GM18498 (cell line): ENCODE measurements around the gene MYO5C.
"Not testable (repeated sequence)": the region's sequence is repeated elsewhere in the genome, so short reads cannot be mapped to it uniquely, and the experiment has no call there.

Source experiments
- ATAC-seq: cut with Tn5 transposase; IDR thresholded peaks from one replicate; pipeline ENCODE4 v1.9.1; 2021; ENCODE audit warnings: mild to moderate bottlenecking, moderate library complexity; ENCODE audit not compliant: unreplicated experiment

MYO5C gene

GRCh38 chr15:52179278-52180195 lies 116.1 kb downstream of the MYO5C start:
- ATAC-seq = peak; percentile 89

DNA sequence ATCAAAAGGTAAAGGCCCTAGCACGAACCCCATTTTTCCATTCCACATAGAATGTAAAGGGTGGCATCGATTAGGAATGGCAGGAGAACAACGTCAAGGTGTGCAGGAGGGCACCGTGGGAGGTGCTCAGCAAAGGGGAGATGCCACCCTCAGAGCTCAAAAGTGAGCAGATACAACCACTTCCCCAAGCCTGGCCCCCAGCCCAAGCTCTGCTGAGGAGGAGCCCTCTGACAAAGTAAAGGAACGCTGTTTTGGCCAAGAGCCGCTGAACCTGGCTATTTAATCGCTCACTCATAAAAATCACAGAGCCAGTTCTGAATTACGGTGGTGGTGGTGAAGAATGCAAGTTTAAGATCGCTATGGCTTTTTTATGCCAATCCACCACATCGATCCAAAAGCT lies 116.8 kb downstream of the MYO5C start:
- ATAC-seq = no peak

DNA sequence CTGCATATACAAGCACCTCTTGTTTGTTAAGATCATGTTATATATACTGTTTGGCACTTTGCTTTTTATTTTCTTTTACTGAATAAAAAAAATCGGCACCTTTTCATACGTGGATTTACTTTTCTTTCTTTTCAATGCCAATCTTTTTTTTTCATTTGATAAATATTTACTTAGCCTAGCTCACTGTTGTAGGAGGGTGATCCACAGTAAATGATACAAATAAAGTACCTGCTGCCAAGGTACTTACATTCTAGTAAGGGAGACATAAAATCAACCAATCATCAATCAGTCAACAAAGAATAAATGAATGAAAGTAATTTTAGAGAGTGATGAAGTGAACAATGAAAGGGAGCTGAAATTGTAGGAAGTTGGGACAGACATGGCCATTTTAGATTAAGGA lies 122.7 kb downstream of the MYO5C start:
- ATAC-seq = no peak

DNA sequence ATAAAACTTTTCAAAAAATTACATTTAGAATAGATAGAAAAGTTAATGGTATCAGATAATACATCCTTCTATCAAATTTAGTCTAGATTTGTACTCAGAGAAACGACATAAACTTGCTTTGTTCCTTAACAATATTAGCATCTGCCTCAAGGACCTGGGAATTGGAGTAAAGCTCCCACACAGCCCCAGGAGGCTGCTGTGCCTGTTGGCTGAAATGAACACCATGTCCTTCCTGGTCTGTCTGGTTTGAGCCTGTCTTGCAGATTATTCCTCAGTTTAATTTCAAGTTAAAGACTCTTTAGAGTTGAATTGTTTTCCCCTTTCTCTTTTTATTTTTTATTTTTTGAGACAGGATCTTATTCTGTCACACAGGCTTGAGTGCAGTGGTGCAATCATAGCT lies 123.8 kb downstream of the MYO5C start:
- no peak for ATAC-seq

GRCh38 chr15:52171386-52171785 lies 124.2 kb downstream of the MYO5C start:
- ATAC-seq = no peak

DNA sequence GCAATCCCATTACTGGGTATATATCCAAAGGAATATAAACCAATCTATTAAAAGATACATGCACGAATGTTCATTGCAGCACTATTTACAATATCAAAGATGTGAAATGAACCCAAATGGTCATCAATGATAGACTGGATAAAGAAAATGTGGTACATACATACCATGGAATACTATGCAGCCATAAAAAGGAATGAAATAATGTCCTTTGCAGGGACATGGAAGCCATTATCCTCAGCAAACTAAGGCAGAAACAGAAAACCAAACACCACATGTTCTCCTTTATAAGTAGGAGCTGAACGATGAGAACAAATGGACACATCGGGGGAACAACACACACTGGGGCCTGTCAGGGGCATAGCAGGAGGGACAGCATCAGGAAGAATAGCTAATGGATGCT lies 125.4 kb downstream of the MYO5C start:
- not testable (repeated sequence) for ATAC-seq

DNA sequence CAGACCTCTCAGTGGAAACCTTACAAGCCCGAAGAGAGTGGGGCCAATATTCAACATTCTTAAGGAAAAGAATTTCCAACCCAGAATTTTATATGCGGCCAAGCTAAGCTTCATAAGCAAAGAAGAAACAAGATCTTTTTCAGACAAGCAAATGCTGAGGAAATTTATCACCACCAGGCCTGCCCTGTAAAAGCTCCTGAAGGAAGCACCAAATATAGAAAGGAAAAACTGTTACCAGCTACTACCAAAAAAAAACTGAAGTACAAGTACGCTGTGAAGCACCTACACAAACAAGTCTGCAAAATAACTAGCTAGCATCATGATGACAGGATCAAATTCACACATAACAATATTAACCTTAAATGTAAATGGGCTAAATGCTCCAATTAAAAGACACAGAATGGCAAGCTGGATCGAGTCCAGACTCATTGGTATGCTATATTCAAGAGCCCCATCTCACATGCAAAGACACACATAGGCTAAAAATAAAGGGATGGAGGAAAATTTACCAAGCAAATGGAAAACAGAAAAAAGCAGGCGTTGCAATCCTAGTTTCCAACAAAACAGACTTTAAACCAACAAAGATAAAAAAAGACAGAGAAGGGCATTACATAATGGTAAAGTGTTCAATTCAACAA lies 130.0 kb downstream of the MYO5C start:
- not testable (repeated sequence) for ATAC-seq

DNA sequence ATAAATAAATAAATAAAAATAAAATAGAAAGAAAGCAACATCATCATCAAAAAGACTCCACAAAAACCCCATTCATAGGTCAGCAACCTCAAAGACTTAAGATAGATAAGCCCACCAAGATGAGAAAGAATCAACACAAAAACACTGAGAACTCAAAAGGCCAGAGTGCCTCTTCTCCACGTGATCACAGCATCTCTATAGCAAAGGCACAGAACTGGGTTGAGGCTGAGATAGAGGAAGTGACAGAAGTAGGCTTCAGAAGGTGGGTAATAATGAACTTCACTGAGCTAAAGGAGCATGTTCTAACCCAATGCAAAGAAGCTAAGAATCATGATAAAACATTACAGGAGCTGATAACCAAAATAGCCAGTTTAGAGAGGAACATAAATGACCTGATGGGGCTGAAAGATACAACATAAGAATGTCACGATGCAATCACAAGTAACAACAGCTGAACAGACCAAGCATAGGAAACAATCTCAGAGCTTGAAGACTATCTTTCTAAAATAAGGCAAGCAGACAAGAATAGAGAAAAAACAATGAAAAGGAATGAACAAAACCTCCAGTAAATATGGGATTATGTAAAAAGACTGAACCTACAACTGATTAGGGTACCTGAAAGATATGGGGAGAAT lies 130.9 kb downstream of the MYO5C start:
- ATAC-seq = no peak

DNA sequence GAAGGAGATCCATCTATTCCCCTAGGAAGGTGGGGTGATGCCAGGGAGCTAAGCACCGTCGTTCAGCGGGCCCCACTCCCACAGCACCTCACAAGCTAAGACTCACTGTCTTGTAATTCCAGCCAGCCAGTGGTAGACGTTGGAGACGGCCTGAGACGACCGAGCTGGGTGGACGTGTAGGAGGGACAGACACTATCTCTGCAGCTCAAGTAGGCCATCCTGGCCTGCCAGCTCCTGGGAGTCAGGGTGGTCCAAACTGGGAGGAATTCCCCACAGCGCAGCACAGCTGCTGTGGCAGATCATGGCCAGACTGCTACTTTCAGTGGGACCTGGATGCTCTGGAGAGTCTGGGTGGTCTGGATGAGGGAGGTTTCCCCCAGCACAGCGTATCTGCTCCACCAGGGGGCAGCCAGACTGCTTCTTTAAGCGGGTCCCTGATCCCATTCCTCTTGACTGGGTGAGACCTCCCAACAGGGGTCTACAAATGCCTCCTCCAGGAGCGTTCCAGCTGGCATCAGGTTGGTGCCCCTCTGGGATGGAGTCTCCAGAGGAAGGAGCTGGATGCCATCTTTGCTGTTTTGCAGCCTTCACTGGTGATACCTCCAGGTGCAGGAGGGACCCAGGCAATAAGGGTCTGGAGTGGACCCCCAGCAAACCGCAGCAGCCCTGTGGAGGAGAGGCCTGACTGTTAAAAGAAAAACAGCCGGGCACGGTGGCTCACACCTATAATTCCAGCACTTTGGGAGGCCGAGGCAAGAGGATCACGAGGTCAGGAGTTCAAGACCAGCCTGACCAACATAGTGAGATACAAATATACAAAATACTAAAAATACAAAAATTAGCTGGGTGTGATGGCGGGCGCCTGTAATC lies 132.0 kb downstream of the MYO5C start:
- no peak for ATAC-seq

DNA sequence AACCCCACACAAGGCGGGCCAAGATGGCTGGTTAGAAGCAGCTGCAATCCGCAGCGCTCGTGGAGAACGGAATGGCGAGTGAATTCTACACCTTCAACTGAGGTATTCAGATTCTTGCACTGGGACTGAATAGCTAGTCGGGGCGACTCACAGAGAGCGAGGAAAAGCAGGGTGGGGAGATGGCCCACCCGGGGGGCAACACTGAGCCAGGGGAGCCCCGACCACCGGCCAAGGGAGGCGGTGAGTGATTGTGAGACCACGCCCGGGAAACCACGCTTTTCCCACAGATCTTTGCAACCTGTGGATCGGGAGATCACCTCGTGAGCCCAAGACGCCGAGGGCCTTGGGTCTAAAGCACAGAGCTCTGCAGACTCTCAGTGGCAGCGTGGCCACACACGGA lies 132.7 kb downstream of the MYO5C start:
- ATAC-seq = no peak

- ATAC-seq = no peak
Observed at GRCh38 chr15:52162260-52162659, 133.3 kb downstream of the MYO5C start.

DNA sequence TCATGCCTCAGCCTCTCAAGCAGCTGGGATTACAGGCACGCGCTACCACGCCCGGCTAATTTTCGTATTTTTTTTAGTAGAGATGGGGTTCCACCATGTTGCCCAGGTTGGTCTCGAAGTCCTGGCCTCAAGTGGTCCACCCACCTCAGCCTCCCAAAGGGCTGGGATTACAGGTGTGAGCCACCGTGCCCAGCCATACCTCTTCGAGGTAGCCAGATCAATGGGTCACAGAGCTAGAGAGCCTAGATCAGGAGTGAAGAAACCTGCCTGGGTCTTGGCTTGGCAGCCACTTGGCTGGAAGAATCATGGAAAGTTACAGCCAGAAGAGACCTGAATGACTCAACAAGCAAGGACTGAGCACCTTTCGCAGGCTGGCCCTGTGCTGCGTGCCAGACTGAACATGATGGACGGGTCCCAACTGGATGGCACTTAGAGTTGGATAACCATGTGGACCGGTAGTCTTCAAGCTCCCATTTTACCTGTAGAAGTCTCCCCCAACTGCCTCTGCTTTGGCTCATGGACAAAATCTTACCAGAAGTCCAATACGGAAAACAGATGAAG lies 134.1 kb downstream of the MYO5C start:
- no peak for ATAC-seq

GRCh38 chr15:52159645-52160044 lies 136.0 kb downstream of the MYO5C start:
- ATAC-seq = no peak

- ATAC-seq = no peak
Observed at GRCh38 chr15:52158084-52158765, 137.4 kb downstream of the MYO5C start.

DNA sequence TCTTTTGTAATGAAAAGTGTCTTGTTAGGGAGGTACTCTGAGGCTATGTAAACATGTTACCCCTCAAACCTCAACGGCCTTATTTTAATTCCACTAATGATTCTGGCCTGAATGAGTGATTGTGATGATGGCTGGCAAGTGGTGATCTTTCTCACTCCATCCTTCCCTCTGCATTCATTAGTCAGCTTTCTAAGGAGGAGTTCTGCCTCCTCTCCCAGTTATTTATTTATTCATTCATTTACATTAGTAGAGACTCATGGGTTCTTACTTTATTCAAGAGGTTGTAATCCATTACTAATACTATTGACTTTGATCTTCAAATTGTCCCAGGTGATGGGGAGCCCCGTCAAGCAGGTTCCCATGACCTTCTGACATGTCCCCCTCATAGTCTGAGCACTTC lies 139.7 kb downstream of the MYO5C start:
- no peak for ATAC-seq

GRCh38 chr15:52154896-52155865 lies 140.4 kb downstream of the MYO5C start:
- no peak for ATAC-seq

GRCh38 chr15:52153900-52154895 lies 141.4 kb downstream of the MYO5C start:
- no peak for ATAC-seq

DNA sequence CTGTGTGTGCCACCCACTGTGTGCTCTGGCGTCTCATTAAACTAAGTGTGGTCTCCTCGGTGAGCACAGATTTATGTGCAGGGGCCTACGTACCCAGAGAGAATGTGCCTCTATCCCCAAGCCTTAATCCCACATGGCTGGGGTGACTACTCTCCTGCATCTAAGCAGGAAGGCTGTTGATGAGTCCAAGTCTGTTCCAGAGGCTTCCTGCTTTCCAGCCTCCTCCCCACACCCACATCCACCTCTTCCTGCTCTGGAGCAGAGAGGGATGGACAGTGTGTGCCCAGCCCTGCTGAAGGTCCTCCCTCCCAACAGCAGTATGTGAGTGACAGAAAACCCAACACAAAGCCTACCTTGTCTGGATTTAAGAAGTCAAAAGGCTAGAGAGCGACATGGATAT lies 144.3 kb downstream of the MYO5C start:
- no peak for ATAC-seq
